IMR-90 (cell line): ENCODE data around the gene FUT2. TPM values are rescaled to one million over a fixed set of nuclear protein-coding genes. Genes with fewer than 3 reads are reported as not detected.

Source experiments
- ATAC-seq: fragments of 200-7000 bp; cut with Tn5 transposase; 2 replicates; pipeline ENCODE4 v1.9.1; 2020; ENCODE audit warnings: low read depth, mild to moderate bottlenecking, moderate library complexity
- BruUV-seq: library from RNA; stranded (reverse); fragments of 400-500 nt; replicated peaks from 2 replicates; lab custom pipeline; 2021; lab: Mats Ljungman, UMichigan
- CTCF ChIA-PET: fragments of 300-600 bp; formaldehyde crosslinking; extraction: SDS; loops from one replicate; lab custom pipeline; 2021; ENCODE audit warnings: antibody characterized with exemption; lab: Yijun Ruan, JAX
- POLR2A ChIA-PET: fragments of 300-600 bp; sonication (Branson Sonifier 250); formaldehyde crosslinking; loops from one replicate; lab custom pipeline; 2022; ENCODE audit warnings: antibody characterized with exemption; ENCODE audit not compliant: unreplicated experiment; lab: Charles Lee
- DNase-seq: peaks from one replicate; pipeline ENCODE4 v3.0.0; 2013
- H2AFZ ChIP-seq: replicated peaks from 2 replicates; pipeline ENCODE3; 2013; ENCODE audit warnings: low read length, mild to moderate bottlenecking; ENCODE audit not compliant: poor library complexity
- H2AK5ac ChIP-seq: 2 replicates; pipeline ENCODE4 v1.6.1; 2013; ENCODE audit warnings: low read depth, low read length, inconsistent platforms
- H2AK9ac ChIP-seq: replicated peaks from 2 replicates; pipeline ENCODE3; 2013; ENCODE audit warnings: mild to moderate bottlenecking, low read depth, low read length, moderate library complexity; ENCODE audit not compliant: poor library complexity
- H2BK120ac ChIP-seq: 2 replicates; pipeline ENCODE4 v1.6.1; 2013; ENCODE audit warnings: low read depth, low read length, inconsistent platforms
- H2BK15ac ChIP-seq: 3 replicates; pipeline ENCODE4 v1.6.1; 2013; ENCODE audit warnings: low read depth, low read length, inconsistent platforms
- H2BK20ac ChIP-seq: 2 replicates; pipeline ENCODE4 v1.6.1; 2013; ENCODE audit warnings: low read depth, mild to moderate bottlenecking, inconsistent platforms, low read length, moderate library complexity
- H2BK5ac ChIP-seq: 2 replicates; pipeline ENCODE4 v1.6.1; 2013; ENCODE audit warnings: mild to moderate bottlenecking, low read depth, low read length, inconsistent platforms; ENCODE audit not compliant: poor library complexity, severe bottlenecking
- H3K14ac ChIP-seq: replicated peaks from 2 replicates; pipeline ENCODE4 v1.6.1; 2013; ENCODE audit warnings: low read depth, low read length, inconsistent platforms
- H3K18ac ChIP-seq: 2 replicates; pipeline ENCODE4 v1.6.1; 2013; ENCODE audit warnings: low read depth, low read length, control low read depth
- H3K23ac ChIP-seq: 2 replicates; pipeline ENCODE4 v1.6.1; 2013; ENCODE audit warnings: low read depth, low read length, inconsistent platforms
- H3K27ac ChIP-seq: 2 replicates; pipeline ENCODE4 v1.5.1; 2013; ENCODE audit warnings: mild to moderate bottlenecking, control low read depth, low read length; ENCODE audit not compliant: insufficient read depth
- H3K27me3 ChIP-seq: 2 replicates; pipeline ENCODE4 v1.6.1; 2013; ENCODE audit warnings: low read length; ENCODE audit not compliant: control insufficient read depth, insufficient read depth
- H3K36me3 ChIP-seq: 2 replicates; pipeline ENCODE4 v1.6.1; 2013; ENCODE audit warnings: low read length, mixed read lengths; ENCODE audit not compliant: control insufficient read depth, insufficient read depth
- H3K4ac ChIP-seq: 2 replicates; pipeline ENCODE4 v1.6.1; 2013; ENCODE audit warnings: low read depth, low read length, inconsistent platforms
- H3K4me1 ChIP-seq: 2 replicates; pipeline ENCODE4 v1.6.1; 2013; ENCODE audit warnings: low read length, mixed read lengths; ENCODE audit not compliant: control insufficient read depth, insufficient read depth
- H3K4me2 ChIP-seq: 2 replicates; pipeline ENCODE4 v1.6.1; 2013; ENCODE audit warnings: low read depth, mild to moderate bottlenecking, control low read depth, low read length, moderate library complexity
- H3K4me3 ChIP-seq: 2 replicates; pipeline ENCODE4 v1.5.1; 2013; ENCODE audit warnings: low read depth, mild to moderate bottlenecking, control low read depth, low read length, moderate library complexity; ENCODE audit not compliant: insufficient read depth
- H3K56ac ChIP-seq: 2 replicates; pipeline ENCODE4 v1.6.1; 2013; ENCODE audit warnings: low read length, inconsistent platforms; ENCODE audit not compliant: insufficient read depth; ENCODE audit errors: extremely low read depth
- H3K79me1 ChIP-seq, 2 experiments: 2 replicates each; pipeline ENCODE4 v1.6.1; 2013; ENCODE audit warnings: low read length in 2 of 2, inconsistent platforms in 1 of 2, low read depth in 1 of 2
- H3K9ac ChIP-seq: 2 replicates; pipeline ENCODE4 v1.6.1; 2013; ENCODE audit warnings: low read depth, low read length, control low read depth
- H3K9me1 ChIP-seq: 2 replicates; pipeline ENCODE4 v1.6.1; 2013; ENCODE audit warnings: low read length, inconsistent platforms; ENCODE audit not compliant: insufficient read depth
- H3K9me3 ChIP-seq: 2 replicates; pipeline ENCODE4 v1.6.1; 2013; ENCODE audit warnings: low read length; ENCODE audit not compliant: control insufficient read depth, insufficient read depth
- H4K20me1 ChIP-seq: 2 replicates; pipeline ENCODE4 v1.6.1; 2013; ENCODE audit warnings: low read length, inconsistent platforms; ENCODE audit not compliant: insufficient read depth
- H4K5ac ChIP-seq: 2 replicates; pipeline ENCODE4 v1.6.1; 2013; ENCODE audit warnings: mild to moderate bottlenecking, low read depth, low read length, control low read depth
- H4K8ac ChIP-seq, 2 experiments: 2 replicates each; pipeline ENCODE4 v1.6.1; 2013; ENCODE audit warnings: low read depth in 2 of 2, low read length in 2 of 2, control low read depth in 1 of 2, inconsistent platforms in 1 of 2
- H4K91ac ChIP-seq: 2 replicates; pipeline ENCODE4 v1.6.1; 2013; ENCODE audit warnings: low read depth, low read length, inconsistent platforms; ENCODE audit not compliant: insufficient read depth
- BHLHE40 ChIP-seq: fragments of 150-350 bp; IDR thresholded peaks from 2 replicates; pipeline ENCODE4 v1.6.1; 2016; ENCODE audit warnings: mild to moderate bottlenecking, low read depth, low read length
- CEBPB ChIP-seq: IDR thresholded peaks from 2 replicates; pipeline ENCODE4 v1.6.1; 2012; ENCODE audit warnings: low read depth, low read length, improper control_type of control experiment
- CHD1 ChIP-seq: IDR thresholded peaks from 2 replicates; pipeline ENCODE4 v1.6.1; 2012; ENCODE audit warnings: low read depth, low read length, improper control_type of control experiment
- FOS ChIP-seq: fragments of 150-350 bp; IDR thresholded peaks from 2 replicates; pipeline ENCODE4 v1.6.1; 2016; ENCODE audit warnings: low read depth, low read length
- MAFK ChIP-seq: IDR thresholded peaks from 2 replicates; pipeline ENCODE4 v1.6.1; 2012; ENCODE audit warnings: low read depth, low read length, improper control_type of control experiment
- MXI1 ChIP-seq: IDR thresholded peaks from 2 replicates; pipeline ENCODE4 v1.6.1; 2012; ENCODE audit warnings: low read depth, mild to moderate bottlenecking, low read length, moderate library complexity, borderline replicate concordance
- NFE2L2 ChIP-seq: fragments of 150-350 bp; IDR thresholded peaks from 2 replicates; pipeline ENCODE4 v1.6.1; 2016; ENCODE audit warnings: low read depth, mild to moderate bottlenecking, low read length
- POLR2A ChIP-seq: IDR thresholded peaks from 2 replicates; pipeline ENCODE4 v1.6.1; 2012; ENCODE audit warnings: mild to moderate bottlenecking, low read depth, low read length
- RCOR1 ChIP-seq: IDR thresholded peaks from 2 replicates; pipeline ENCODE4 v1.6.1; 2012; ENCODE audit warnings: mild to moderate bottlenecking, low read length, improper control_type of control experiment; ENCODE audit not compliant: insufficient replicate concordance
- RFX5 ChIP-seq: IDR thresholded peaks from 2 replicates; pipeline ENCODE4 v1.8.0; 2012; ENCODE audit warnings: low read depth, mild to moderate bottlenecking, low read length, moderate library complexity
- WGBS, 2 experiments: methylation state at CpG; one replicate each; pipeline versions ENCODE4 v1.1.5 to v1.1.7; 2013; ENCODE audit warnings: missing lambda C conversion rate in 2 of 2; ENCODE audit not compliant: insufficient read length in 1 of 2; ENCODE audit errors: extremely low coverage in 2 of 2; 5-methylcytosine and 5-hydroxymethylcytosine counted together
- dilution Hi-C: fragments of 300-500 bp; cut with HindIII; formaldehyde crosslinking; loops from one replicate; pipeline ENCODE4 v1.14.3; 2018; ENCODE audit warnings: low sequenced_read_pairs; ENCODE audit not compliant: unreplicated experiment
- in situ Hi-C: fragments of 300-500 bp; cut with MboI; formaldehyde crosslinking; loops from 3 replicates; pipeline ENCODE4 v1.14.3; 2019; ENCODE audit warnings: low sequenced_read_pairs, inconsistent platforms, mixed read lengths
- intact Hi-C: fragments of 100-400 bp; cut with micrococcal nuclease; formaldehyde crosslinking; loops from 2 replicates; pipeline ENCODE4 v1.10.0; 2022
- polyA plus RNA-seq, 3 experiments: library from polyadenylated mRNA; depleted of rRNA; stranded (reverse); fragments of >200 nt; gene quantifications; 2 replicates each; pipeline ENCODE4 v1.2.3, GENCODE V29; 2012; ENCODE audit warnings: low replicate concordance in 1 of 3
- total RNA-seq: library from RNA; depleted of rRNA; stranded (reverse); fragments of >200 nt; gene quantifications from 2 replicates; pipeline ENCODE4 v1.2.3, GENCODE V29; 2012
- TF ChIP-seq, protein P1 (sequence below): fragments of 150-350 bp; IDR thresholded peaks from 2 replicates; pipeline ENCODE4 v1.6.1; 2017; ENCODE audit warnings: mild to moderate bottlenecking, antibody characterized with exemption, low read length, low read depth
- TF ChIP-seq, protein P2 (sequence below): fragments of 150-350 bp; IDR thresholded peaks from 2 replicates; pipeline ENCODE4 v1.6.1; 2016; ENCODE audit warnings: low read depth, mild to moderate bottlenecking, low read length, moderate library complexity, borderline replicate concordance
- TF ChIP-seq, protein P3 (sequence below): conservative IDR thresholded peaks from 2 replicates; pipeline ENCODE4 v1.5.1; 2012; ENCODE audit warnings: mild to moderate bottlenecking, low read depth, low read length, improper control_type of control experiment

FUT2 gene
- total and polyA plus RNA-seq, 2 of the 4 experiments (the other 2 are of a cell fraction): not detected

DNA sequence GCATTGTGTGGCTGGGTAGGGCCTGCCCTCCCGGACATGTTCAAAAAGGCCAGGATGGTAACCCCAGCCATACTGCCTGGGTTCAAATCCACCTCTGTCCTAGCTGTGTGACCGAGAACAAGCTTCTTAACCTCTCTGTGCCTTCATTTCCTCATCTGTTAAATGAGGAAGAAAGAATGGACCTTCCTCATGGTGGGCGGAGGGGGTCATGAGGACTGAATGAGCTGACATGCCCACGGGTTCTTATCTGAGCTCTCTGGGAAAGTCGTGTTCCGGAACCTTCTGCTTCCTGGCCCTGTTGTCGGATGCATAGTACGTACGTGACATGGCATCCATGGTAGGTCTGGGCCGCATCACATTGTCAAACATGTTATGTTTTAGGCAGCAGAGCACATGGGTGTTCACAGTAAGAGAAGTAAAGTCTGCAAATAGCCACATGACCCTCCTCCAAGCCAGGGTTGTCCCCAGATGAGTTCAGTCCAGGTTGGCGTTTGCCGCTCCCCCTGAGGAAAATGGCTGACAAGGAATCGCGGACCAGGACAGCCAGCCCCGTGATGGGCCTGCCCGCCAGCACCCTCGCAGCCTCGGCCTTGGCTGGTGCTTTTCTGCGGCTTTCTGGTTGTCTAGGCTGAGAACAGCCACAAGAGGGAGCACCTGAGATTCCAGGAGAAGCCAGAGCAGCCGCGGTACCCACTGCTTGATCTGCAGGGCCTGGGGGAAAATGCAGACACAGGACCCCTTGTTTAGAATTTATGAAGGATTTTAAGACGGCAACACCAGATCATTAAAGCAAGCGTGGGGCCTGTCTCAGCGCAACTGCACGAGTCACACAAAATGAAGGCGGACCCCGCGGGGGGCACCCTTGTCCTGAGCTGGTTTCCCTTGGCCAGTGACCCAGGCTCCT is 20.6 kb upstream of the FUT2 start:
- H4K20me1 ChIP-seq: no peaks in the 10 kb centered on the region
- peaks cover 9% of the 10 kb centered on the region; the same call in 1 of the 2 replicates for H3K27me3 ChIP-seq
- peak overlapping the region; percentile 69; the same call in 1 of the 2 replicates for H2AK5ac ChIP-seq
- H3K9me3 ChIP-seq: no peaks in the 10 kb centered on the region
- H3K4ac ChIP-seq: peak overlapping the region; percentile 46; the same call in 1 of the 2 replicates
- H3K79me1 ChIP-seq: no peaks in the 10 kb centered on the region
- DNase-seq (peak; percentile 72), ATAC-seq (peak; percentile 99)
- POLR2A ChIA-PET: no interaction called here
- no peaks in the 10 kb centered on the region for H3K9me1 ChIP-seq
- no peak overlapping the region; the same call in 1 of the 2 replicates for H3K18ac ChIP-seq
- H2BK5ac ChIP-seq: no peak overlapping the region
- no peaks in the 10 kb centered on the region for H3K36me3 ChIP-seq
- peak overlapping the region; percentile 51; the same call in 1 of the 2 replicates for H3K23ac ChIP-seq
- intact Hi-C loops (loop anchor here (2.0 to 5.0 kb wide), 2 partner anchors 40 to 107 kb away; no protein-coding TSS in a partner anchor), dilution Hi-C loops (no loop called here), in situ Hi-C loops (no loop called here)
- H2BK20ac ChIP-seq: peak overlapping the region; percentile 50; the same call in 1 of the 2 replicates
- 22% methylated on average over 16 of the region's 28 CpGs; no CpG with 5 or more reads in 1 of the 2 experiments for WGBS, 2 experiments
- no peak overlapping the region for H3K9ac ChIP-seq
- H3K4me2 ChIP-seq: no peak overlapping the region
- peak overlapping the region; percentile 66 for H2AK9ac ChIP-seq
- H4K91ac ChIP-seq: no peak overlapping the region; the same call in 1 of the 2 replicates
- H4K5ac ChIP-seq: peak overlapping the region; percentile 24; the same call in 1 of the 2 replicates
- peak overlapping the region; percentile 43 to 81 for H4K8ac ChIP-seq
- no peaks in the 10 kb centered on the region for H3K4me1 ChIP-seq
- no peak overlapping the region for H3K14ac ChIP-seq
- H2BK120ac ChIP-seq: peak overlapping the region; percentile 31
- H3K56ac ChIP-seq: no peak overlapping the region
- no peak overlapping the region; the same call in 2 of the 3 replicates for H2BK15ac ChIP-seq
- peak overlapping the region; percentile 87 for H2AFZ ChIP-seq
- no peak overlapping the region for H3K4me3 ChIP-seq
- CTCF ChIA-PET: interaction anchor here (0.8 kb wide), 1 partner anchor 41 kb away, joined by 3 read pairs; no protein-coding TSS in a partner anchor
- H3K27ac ChIP-seq: no peak overlapping the region
- no TSS peak for BruUV-seq
- TF ChIP-seq, protein P1, sequence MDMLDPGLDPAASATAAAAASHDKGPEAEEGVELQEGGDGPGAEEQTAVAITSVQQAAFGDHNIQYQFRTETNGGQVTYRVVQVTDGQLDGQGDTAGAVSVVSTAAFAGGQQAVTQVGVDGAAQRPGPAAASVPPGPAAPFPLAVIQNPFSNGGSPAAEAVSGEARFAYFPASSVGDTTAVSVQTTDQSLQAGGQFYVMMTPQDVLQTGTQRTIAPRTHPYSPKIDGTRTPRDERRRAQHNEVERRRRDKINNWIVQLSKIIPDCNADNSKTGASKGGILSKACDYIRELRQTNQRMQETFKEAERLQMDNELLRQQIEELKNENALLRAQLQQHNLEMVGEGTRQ: no peak
- no peak for TF ChIP-seq FOS
- TF ChIP-seq, protein P2, sequence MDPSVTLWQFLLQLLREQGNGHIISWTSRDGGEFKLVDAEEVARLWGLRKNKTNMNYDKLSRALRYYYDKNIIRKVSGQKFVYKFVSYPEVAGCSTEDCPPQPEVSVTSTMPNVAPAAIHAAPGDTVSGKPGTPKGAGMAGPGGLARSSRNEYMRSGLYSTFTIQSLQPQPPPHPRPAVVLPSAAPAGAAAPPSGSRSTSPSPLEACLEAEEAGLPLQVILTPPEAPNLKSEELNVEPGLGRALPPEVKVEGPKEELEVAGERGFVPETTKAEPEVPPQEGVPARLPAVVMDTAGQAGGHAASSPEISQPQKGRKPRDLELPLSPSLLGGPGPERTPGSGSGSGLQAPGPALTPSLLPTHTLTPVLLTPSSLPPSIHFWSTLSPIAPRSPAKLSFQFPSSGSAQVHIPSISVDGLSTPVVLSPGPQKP: no peak
- TF ChIP-seq CEBPB: no peak
- no peak for TF ChIP-seq CHD1
- TF ChIP-seq RFX5: no peak
- no peak for TF ChIP-seq NFE2L2
- no peak for TF ChIP-seq MXI1
- no peak for TF ChIP-seq POLR2A
- peak; percentile 24 for TF ChIP-seq RCOR1
- no peak for TF ChIP-seq MAFK
- TF ChIP-seq, protein P3, sequence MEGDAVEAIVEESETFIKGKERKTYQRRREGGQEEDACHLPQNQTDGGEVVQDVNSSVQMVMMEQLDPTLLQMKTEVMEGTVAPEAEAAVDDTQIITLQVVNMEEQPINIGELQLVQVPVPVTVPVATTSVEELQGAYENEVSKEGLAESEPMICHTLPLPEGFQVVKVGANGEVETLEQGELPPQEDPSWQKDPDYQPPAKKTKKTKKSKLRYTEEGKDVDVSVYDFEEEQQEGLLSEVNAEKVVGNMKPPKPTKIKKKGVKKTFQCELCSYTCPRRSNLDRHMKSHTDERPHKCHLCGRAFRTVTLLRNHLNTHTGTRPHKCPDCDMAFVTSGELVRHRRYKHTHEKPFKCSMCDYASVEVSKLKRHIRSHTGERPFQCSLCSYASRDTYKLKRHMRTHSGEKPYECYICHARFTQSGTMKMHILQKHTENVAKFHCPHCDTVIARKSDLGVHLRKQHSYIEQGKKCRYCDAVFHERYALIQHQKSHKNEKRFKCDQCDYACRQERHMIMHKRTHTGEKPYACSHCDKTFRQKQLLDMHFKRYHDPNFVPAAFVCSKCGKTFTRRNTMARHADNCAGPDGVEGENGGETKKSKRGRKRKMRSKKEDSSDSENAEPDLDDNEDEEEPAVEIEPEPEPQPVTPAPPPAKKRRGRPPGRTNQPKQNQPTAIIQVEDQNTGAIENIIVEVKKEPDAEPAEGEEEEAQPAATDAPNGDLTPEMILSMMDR: peak; percentile 83
- peak; percentile 8; the same call in 1 of the 2 replicates for TF ChIP-seq BHLHE40
